GM23338 (cell line): ENCODE results near the gene ZNF774. TPM values are rescaled to one million over a fixed set of nuclear protein-coding genes. Genes with fewer than 3 reads are reported as not detected.

ENCODE experiments used
- ATAC-seq: fragments of 200-7000 bp; cut with Tn5 transposase; 3 replicates; pipeline ENCODE4 v1.9.1; 2020
- DNase-seq: peaks from one replicate; pipeline ENCODE4 v3.0.0-alpha.2; 2015; ENCODE audit warnings: low spot score
- H2AFZ ChIP-seq: fragments of 200-600 bp; sonication (generic); 2 replicates; pipeline ENCODE4 v1.8.0; 2016; ENCODE audit warnings: antibody characterized with exemption, mild to moderate bottlenecking, moderate library complexity
- H3F3A ChIP-seq: fragments of 200-600 bp; sonication (generic); replicated peaks from 2 replicates; pipeline ENCODE4 v1.8.0; 2017; ENCODE audit warnings: antibody characterized with exemption, mixed run types, low read depth
- H3K27ac ChIP-seq: fragments of 200-600 bp; sonication (generic); 2 replicates; pipeline ENCODE4 v1.6.1; 2016; ENCODE audit warnings: low read depth
- H3K27me3 ChIP-seq: fragments of 200-600 bp; sonication (generic); 2 replicates; pipeline ENCODE4 v1.8.0; 2016; ENCODE audit warnings: mild to moderate bottlenecking, mixed run types, moderate library complexity; ENCODE audit not compliant: insufficient read depth
- H3K36me3 ChIP-seq: fragments of 200-600 bp; sonication (generic); 2 replicates; pipeline ENCODE4 v1.8.0; 2016; ENCODE audit warnings: mild to moderate bottlenecking; ENCODE audit not compliant: insufficient read depth
- H3K4me1 ChIP-seq: fragments of 200-600 bp; sonication (generic); 2 replicates; pipeline ENCODE4 v1.8.0; 2016; ENCODE audit warnings: mild to moderate bottlenecking, moderate library complexity; ENCODE audit not compliant: insufficient read depth
- H3K4me2 ChIP-seq: fragments of 200-600 bp; sonication (generic); 2 replicates; pipeline ENCODE4 v1.7.1; 2017; ENCODE audit warnings: mixed run types
- H3K4me3 ChIP-seq: fragments of 200-600 bp; sonication (generic); 2 replicates; pipeline ENCODE4 v1.6.1; 2016; ENCODE audit warnings: mixed run types
- H3K79me2 ChIP-seq: fragments of 200-600 bp; sonication (generic); replicated peaks from 2 replicates; pipeline ENCODE4 v1.8.0; 2017; ENCODE audit warnings: mild to moderate bottlenecking; ENCODE audit not compliant: insufficient read depth
- H3K9me2 ChIP-seq: fragments of 200-600 bp; sonication (generic); 2 replicates; pipeline ENCODE4 v1.8.0; 2017; ENCODE audit not compliant: insufficient read depth
- H4K20me1 ChIP-seq: fragments of 200-600 bp; sonication (generic); replicated peaks from 2 replicates; pipeline ENCODE4 v1.8.0; 2017; ENCODE audit warnings: mild to moderate bottlenecking; ENCODE audit not compliant: insufficient read depth
- H3K27ac Mint-ChIP-seq: 2 replicates; pipeline ENCODE4 v1.8.0; 2020; ENCODE audit warnings: inconsistent platforms, mild to moderate bottlenecking, moderate library complexity, mixed read lengths
- H3K27me3 Mint-ChIP-seq: 3 replicates; pipeline ENCODE4 v1.8.0; 2022; ENCODE audit warnings: low read depth, mild to moderate bottlenecking, moderate library complexity, mixed read lengths, inconsistent platforms; ENCODE audit not compliant: insufficient read depth, poor library complexity
- H3K36me3 Mint-ChIP-seq: 3 replicates; pipeline ENCODE4 v1.8.0; 2021; ENCODE audit warnings: low read depth, mild to moderate bottlenecking, inconsistent platforms, moderate library complexity, mixed read lengths
- H3K4me1 Mint-ChIP-seq: 3 replicates; pipeline ENCODE4 v1.8.0; 2020; ENCODE audit warnings: mild to moderate bottlenecking, inconsistent platforms, mixed read lengths
- H3K4me3 Mint-ChIP-seq: 3 replicates; pipeline ENCODE4 v1.8.0; 2021; ENCODE audit warnings: moderate library complexity, mild to moderate bottlenecking, inconsistent platforms, mixed read lengths
- H3K9me3 Mint-ChIP-seq: 3 replicates; pipeline ENCODE4 v1.8.0; 2020; ENCODE audit warnings: moderate library complexity, mild to moderate bottlenecking, inconsistent platforms, mixed read lengths
- CREB1 ChIP-seq: fragments of 250-450 bp; sonication (Bioruptor Pico); IDR thresholded peaks from 2 replicates; pipeline ENCODE4 v1.5.0; 2020; ENCODE audit warnings: low read depth, mild to moderate bottlenecking, moderate library complexity
- ETS1 ChIP-seq: IDR thresholded peaks from 2 replicates; pipeline ENCODE4 v1.6.1; 2016; ENCODE audit warnings: antibody characterized with exemption
- EZH2 ChIP-seq: fragments of 200-600 bp; sonication (generic); IDR thresholded peaks from one replicate; pipeline ENCODE4 v1.8.0; 2017; ENCODE audit warnings: antibody characterized with exemption, mild to moderate bottlenecking, low read depth; ENCODE audit not compliant: unreplicated experiment
- EZH2phosphoT487 ChIP-seq: fragments of 200-600 bp; sonication (generic); IDR thresholded peaks from one replicate; pipeline ENCODE4 v1.8.1; 2018; ENCODE audit warnings: antibody characterized with exemption; ENCODE audit not compliant: unreplicated experiment
- JUNB ChIP-seq: IDR thresholded peaks from one replicate; pipeline ENCODE4 v1.6.1; 2016; ENCODE audit warnings: antibody characterized with exemption; ENCODE audit not compliant: unreplicated experiment
- NANOG ChIP-seq: IDR thresholded peaks from 2 replicates; pipeline ENCODE4 v1.6.1; 2016; ENCODE audit warnings: antibody characterized with exemption, borderline replicate concordance
- POLR2AphosphoS5 ChIP-seq: IDR thresholded peaks from 2 replicates; pipeline ENCODE4 v1.6.1; 2016; ENCODE audit warnings: antibody characterized with exemption, low read depth
- STAT1 ChIP-seq: IDR thresholded peaks from one replicate; pipeline ENCODE4 v1.6.1; 2016; ENCODE audit warnings: antibody characterized with exemption; ENCODE audit not compliant: unreplicated experiment
- ZNF114 ChIP-seq: fragments of 250-450 bp; sonication (Bioruptor Pico); IDR thresholded peaks from 2 replicates; pipeline ENCODE4 v1.5.0; 2020; ENCODE audit warnings: mild to moderate bottlenecking, moderate library complexity
- ZNF331 ChIP-seq: fragments of 250-450 bp; sonication (Bioruptor Pico); IDR thresholded peaks from 2 replicates; pipeline ENCODE4 v1.5.0; 2020; ENCODE audit warnings: low read depth, mild to moderate bottlenecking, moderate library complexity
- polyA plus RNA-seq: library from polyadenylated mRNA; unstranded; fragments of >200 nt; fragmentation: Nextera tagmentation; extraction: Ambion mirVana; gene quantifications from 2 replicates; pipeline ENCODE4 v1.2.1, GENCODE V29; 2016
- total RNA-seq: library from RNA; depleted of rRNA; stranded (reverse); fragments of >200 nt; shearing (Covaris generic); gene quantifications from 2 replicates; pipeline ENCODE4 v1.2.3, GENCODE V29; 2014
- TF ChIP-seq, protein P1 (sequence below), 2 experiments: fragments of 200-600 bp in 1 of 2; sonication (generic) in 1 of 2; conservative IDR thresholded peaks; 2 replicates each; pipeline versions ENCODE4 v1.5.1 to v1.6.1; 2016 to 2017; ENCODE audit warnings: antibody characterized with exemption in 2 of 2, low read depth in 2 of 2, mild to moderate bottlenecking in 2 of 2, moderate library complexity in 1 of 2
- TF ChIP-seq, protein P2 (sequence below): IDR thresholded peaks from one replicate; pipeline ENCODE4 v1.6.1; 2018; ENCODE audit warnings: antibody characterized with exemption; ENCODE audit not compliant: unreplicated experiment

The ZNF774 gene
- total and polyA plus RNA-seq, 2 experiments from 2014 or later = 0.45 to 1.8 TPM

DNA sequence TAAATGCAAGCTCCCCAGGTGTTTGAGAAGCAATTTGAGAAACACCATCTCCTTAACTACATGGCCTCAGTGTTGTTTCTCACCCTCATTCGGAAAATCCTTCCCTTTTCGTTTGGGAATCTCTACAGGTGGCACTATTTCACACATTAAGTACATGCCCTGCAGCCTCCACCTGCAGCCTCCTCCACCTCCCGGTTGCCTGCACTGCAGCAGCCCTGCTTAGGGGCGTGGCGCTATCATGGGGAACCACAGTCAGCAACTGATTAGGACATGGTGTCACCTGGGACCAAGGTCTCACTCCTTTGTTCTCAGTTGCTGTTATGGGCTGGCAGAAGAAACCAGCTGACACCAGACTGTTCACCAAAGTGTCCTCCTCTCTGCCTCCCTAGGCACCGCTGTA, 11.7 kb upstream of the ZNF774 start:
- no peak for TF ChIP-seq NANOG
- no peak for TF ChIP-seq ETS1
- TF ChIP-seq EZH2 = no peak
- TF ChIP-seq, protein P1, sequence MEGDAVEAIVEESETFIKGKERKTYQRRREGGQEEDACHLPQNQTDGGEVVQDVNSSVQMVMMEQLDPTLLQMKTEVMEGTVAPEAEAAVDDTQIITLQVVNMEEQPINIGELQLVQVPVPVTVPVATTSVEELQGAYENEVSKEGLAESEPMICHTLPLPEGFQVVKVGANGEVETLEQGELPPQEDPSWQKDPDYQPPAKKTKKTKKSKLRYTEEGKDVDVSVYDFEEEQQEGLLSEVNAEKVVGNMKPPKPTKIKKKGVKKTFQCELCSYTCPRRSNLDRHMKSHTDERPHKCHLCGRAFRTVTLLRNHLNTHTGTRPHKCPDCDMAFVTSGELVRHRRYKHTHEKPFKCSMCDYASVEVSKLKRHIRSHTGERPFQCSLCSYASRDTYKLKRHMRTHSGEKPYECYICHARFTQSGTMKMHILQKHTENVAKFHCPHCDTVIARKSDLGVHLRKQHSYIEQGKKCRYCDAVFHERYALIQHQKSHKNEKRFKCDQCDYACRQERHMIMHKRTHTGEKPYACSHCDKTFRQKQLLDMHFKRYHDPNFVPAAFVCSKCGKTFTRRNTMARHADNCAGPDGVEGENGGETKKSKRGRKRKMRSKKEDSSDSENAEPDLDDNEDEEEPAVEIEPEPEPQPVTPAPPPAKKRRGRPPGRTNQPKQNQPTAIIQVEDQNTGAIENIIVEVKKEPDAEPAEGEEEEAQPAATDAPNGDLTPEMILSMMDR (conservative IDR thresholded peaks at IDR 0.05; ENCODE audit: low read depth in 2 of 2) = peak; percentile 26 to 72
- TF ChIP-seq EZH2phosphoT487 = no peak
- TF ChIP-seq STAT1 = no peak
- no peak for TF ChIP-seq POLR2AphosphoS5
- TF ChIP-seq CREB1 (CRISPR knock-in tag) = no peak
- TF ChIP-seq ZNF331 = no peak
- Histone ChIP-seq H4K20me1 (no peaks in the 10 kb centered on the region), H3K36me3 (no peaks in the 10 kb centered on the region), H3K27ac (no peak overlapping the region), H3K4me3 (no peak overlapping the region), H3K4me2 (no peak overlapping the region), H3K4me1 (no peaks in the 10 kb centered on the region), H3F3A (no peaks in the 10 kb centered on the region), H3K27me3 (no peaks in the 10 kb centered on the region), H2AFZ (no peak overlapping the region), H3K79me2 (no peaks in the 10 kb centered on the region), H3K9me2 (no peaks in the 10 kb centered on the region)
- no peaks in the 10 kb centered on the region; the same call in 2 of the 3 replicates for H3K4me1 Mint-ChIP-seq
- H3K27me3 Mint-ChIP-seq = peaks cover 4% of the 10 kb centered on the region
- no peak overlapping the region for H3K27ac Mint-ChIP-seq
- peak; percentile 60 for DNase-seq
- peak; percentile 82 for ATAC-seq
- no peak overlapping the region for H3K4me3 Mint-ChIP-seq
- H3K36me3 Mint-ChIP-seq = no peaks in the 10 kb centered on the region
- H3K9me3 Mint-ChIP-seq = no peaks in the 10 kb centered on the region

DNA sequence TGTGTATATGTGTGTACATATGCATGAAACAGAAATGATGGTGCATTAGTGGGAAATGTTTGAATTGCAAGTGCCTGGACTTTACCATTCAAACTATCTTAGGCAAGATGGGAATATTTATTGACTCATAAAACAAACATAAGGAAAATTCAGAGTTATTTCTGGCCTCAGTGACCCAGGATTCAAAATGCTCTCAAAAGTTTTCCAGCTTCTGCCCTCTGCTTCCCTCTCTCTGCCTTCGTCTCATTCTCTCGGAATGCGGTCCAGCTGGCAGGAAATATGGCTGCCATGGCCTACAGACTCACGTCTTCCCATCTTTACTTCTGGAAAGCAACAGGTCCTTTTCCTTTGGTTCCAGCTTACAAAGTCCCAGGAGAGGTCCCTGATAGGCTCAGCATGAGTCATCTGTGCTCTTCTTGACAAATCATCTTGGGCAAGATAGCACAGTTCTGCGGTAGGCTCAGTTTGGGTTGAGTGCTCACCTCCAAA, 8.7 kb upstream of the ZNF774 start:
- no peaks in the 10 kb centered on the region for H3K36me3 Mint-ChIP-seq
- H3K27ac ChIP-seq = no peak overlapping the region
- peaks cover 4% of the 10 kb centered on the region for H3K27me3 Mint-ChIP-seq
- TF ChIP-seq POLR2AphosphoS5 (no peak), EZH2phosphoT487 (no peak), JUNB (no peak), CREB1 (CRISPR knock-in tag) (no peak), ETS1 (no peak), STAT1 (no peak), NANOG (no peak), ZNF114 (CRISPR knock-in tag) (no peak)
- TF ChIP-seq, protein P1 (conservative IDR thresholded peaks at IDR 0.05; ENCODE audit: low read depth in 2 of 2) = no peak
- TF ChIP-seq, protein P2, sequence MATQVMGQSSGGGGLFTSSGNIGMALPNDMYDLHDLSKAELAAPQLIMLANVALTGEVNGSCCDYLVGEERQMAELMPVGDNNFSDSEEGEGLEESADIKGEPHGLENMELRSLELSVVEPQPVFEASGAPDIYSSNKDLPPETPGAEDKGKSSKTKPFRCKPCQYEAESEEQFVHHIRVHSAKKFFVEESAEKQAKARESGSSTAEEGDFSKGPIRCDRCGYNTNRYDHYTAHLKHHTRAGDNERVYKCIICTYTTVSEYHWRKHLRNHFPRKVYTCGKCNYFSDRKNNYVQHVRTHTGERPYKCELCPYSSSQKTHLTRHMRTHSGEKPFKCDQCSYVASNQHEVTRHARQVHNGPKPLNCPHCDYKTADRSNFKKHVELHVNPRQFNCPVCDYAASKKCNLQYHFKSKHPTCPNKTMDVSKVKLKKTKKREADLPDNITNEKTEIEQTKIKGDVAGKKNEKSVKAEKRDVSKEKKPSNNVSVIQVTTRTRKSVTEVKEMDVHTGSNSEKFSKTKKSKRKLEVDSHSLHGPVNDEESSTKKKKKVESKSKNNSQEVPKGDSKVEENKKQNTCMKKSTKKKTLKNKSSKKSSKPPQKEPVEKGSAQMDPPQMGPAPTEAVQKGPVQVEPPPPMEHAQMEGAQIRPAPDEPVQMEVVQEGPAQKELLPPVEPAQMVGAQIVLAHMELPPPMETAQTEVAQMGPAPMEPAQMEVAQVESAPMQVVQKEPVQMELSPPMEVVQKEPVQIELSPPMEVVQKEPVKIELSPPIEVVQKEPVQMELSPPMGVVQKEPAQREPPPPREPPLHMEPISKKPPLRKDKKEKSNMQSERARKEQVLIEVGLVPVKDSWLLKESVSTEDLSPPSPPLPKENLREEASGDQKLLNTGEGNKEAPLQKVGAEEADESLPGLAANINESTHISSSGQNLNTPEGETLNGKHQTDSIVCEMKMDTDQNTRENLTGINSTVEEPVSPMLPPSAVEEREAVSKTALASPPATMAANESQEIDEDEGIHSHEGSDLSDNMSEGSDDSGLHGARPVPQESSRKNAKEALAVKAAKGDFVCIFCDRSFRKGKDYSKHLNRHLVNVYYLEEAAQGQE = no peak
- H2AFZ ChIP-seq = no peak overlapping the region
- H3K4me1 Mint-ChIP-seq = no peaks in the 10 kb centered on the region; the same call in 1 of the 3 replicates
- H3K4me3 ChIP-seq = no peak overlapping the region
- H3K36me3 ChIP-seq = no peaks in the 10 kb centered on the region
- H3K4me3 Mint-ChIP-seq = no peak overlapping the region
- H3K79me2 ChIP-seq = no peaks in the 10 kb centered on the region
- no peaks in the 10 kb centered on the region for H3K9me3 Mint-ChIP-seq
- H3K9me2 ChIP-seq = no peaks in the 10 kb centered on the region
- no peaks in the 10 kb centered on the region for H3F3A ChIP-seq
- ATAC-seq (no peak), DNase-seq (no peak)
- no peak overlapping the region for H3K27ac Mint-ChIP-seq
- H3K4me2 ChIP-seq = no peak overlapping the region
- no peaks in the 10 kb centered on the region for H3K4me1 ChIP-seq
- H3K27me3 ChIP-seq = no peaks in the 10 kb centered on the region
- H4K20me1 ChIP-seq = no peaks in the 10 kb centered on the region
